ENCODE measurements around the gene MPP1.

Gene MPP1

DNA sequence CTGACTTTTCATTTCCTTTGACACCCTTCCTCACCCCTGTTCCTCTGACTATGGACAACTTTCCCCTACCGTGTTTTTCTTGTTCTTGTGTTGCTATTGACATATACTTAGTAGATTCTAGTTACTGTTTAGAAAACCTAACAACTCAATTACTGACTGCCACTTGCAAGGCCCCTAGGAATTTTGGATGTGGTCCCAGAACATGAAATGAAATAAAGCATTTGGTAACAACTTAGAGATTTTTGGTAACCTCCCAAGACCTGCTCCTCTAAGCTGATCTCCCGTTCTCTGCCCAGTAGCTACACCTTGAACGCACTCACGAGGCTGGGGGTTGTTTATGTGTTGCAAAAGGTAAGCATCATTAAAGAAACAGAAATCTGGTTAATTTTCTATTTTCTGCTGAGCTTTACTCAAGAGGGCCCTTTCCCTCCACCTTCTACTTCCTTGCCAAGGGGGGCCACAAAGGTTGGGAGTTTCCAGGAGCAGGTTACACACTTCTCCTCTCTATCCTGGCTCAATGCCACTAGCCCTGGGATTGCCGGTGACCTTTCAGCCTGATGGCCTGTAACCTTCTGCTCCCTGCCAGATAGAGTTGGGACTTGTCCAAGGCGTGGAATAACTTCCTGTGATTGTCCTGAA is 74.9 kb downstream of the MPP1 start:
- DNase-seq: no peak

DNA sequence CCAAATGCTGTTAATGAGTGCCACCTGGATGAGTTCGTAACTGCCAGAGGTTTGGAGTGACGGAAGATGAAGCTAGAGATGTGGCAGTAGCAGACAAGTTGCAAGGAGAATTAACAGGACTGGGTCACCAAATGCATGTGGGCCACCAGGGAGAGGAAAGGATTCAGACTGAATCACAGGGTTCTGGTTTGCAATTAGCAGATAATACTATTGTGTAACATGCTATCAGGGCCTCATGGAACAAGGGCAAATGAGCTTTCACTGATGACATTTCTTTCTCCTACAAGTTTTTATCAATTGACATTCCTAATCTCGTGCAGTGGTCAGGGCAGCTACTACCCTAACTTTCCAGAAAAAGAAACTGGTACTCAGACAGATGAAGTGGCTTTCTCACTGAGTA is 75.8 kb downstream of the MPP1 start:
- no peak for DNase-seq
